MV-4-11 (cell line): Measurements from ENCODE around the gene BUB1B.
A peak's percentile ranks its signal among the peaks of the same experiment; 100 is the strongest.

Source experiments
- DNase-seq: peaks from one replicate; lab custom pipeline; 2025; lab: John Stamatoyannopoulos, UW

The BUB1B gene

GRCh38 chr15:40239693-40240618, 79.1 kb downstream of the BUB1B start:
- no peak for DNase-seq

- DNase-seq: no peak
These were observed 79.9 kb downstream of the BUB1B start for GRCh38 chr15:40240619-40241221.

- no peak for DNase-seq
These were observed 80.7 kb downstream of the BUB1B start for GRCh38 chr15:40241269-40242212.

GRCh38 chr15:40242213-40242599, 81.3 kb downstream of the BUB1B start:
- no peak for DNase-seq

GRCh38 chr15:40242601-40243000, 81.7 kb downstream of the BUB1B start:
- no peak for DNase-seq

DNA sequence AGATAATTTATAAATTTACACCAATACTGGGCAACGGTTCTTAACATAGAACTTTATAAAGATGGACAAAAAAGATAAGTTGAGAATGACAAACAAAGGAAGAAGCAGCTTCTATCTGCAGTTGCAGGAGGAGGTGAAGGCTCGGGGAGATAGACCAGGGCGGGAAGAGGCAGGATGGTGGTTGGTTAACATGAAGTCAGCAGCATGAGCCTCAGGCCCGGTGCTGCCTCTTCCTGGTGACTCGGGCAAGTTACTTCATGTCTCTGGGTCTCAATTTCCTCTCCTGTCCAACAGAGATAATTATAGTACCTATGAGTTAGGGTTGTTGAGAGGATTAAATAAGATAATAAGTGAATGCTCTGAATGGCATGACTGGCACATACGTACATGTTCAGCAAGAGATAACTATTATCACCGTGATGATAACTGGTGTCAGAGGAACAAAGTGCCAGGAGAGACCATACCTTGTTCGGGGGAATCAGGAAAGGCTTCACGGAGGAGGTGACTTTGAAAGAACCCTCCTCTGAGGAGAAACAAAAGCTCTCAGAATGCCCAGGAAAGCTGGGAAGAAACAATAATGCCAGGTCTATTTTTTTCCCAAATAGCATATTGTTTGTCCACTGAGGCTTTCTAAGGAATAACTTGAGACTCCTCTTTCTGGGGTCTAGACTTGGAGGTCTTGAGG, 82.4 kb downstream of the BUB1B start:
- DNase-seq: peak; percentile 15

DNA sequence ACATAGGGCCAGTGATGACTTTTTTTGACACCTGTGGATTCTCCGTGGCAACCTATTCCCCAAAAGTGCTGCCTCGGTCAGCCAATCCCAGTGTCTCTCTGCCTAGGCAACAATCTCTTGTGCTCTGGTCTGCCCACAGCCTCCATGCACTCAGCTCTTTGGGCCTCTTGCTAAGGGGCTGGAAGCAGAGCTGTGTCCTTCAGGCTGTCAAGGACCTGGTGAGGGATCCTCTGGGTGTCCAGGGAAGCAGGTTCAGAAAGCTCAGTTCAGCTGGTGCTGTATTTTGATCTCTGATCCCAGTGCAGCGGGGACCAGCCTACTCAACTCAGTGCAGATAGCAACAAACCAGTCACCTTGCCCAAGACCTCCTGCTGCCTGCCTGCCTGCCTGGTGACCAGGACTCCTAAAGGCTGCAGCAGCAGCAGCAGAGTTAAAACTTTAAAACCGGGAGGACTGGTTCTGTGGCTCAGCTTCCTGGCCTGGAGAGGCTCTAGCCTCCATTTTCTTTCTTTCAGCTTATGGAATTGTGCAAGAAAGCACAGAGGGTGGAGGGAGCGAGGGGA, 84.2 kb downstream of the BUB1B start:
- DNase-seq: peak; percentile 32

DNA sequence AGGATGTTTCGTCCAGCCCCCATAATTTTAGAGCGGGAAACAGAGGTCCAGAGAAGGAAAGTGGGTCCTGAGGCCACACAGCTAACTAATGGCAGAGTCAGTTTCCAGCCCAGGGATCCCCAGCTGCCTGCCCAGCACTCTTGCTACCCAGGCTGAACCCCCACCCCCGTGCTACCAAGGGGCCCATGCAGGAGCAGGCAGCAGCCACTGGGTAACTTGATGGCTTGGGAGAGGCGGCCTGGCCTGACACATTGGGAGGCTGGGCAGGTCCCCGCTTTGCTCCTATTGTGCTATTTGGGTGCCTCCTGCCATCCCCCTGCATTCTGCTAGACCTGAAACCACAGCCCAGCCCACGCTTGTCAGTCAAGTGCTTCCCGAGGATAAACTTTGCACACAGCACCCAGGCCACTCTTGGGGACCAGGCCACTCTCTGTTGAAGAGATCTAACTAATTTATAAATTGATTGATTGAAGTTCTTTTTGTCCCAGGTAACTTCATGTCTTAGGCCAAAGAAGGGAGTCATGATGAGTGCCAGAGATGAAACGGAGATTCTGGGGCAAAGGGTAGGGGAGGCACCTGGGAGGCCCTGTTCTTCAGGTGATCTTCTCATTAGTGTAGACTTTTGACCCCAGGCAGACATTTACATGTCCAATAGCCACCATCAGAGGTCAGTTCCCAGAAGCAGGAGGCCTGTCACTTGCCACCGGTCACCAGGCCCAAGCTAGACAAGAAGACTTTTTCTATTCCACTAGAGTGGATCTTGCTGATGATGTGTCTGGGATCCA, 85.0 kb downstream of the BUB1B start:
- DNase-seq: no peak

DNA sequence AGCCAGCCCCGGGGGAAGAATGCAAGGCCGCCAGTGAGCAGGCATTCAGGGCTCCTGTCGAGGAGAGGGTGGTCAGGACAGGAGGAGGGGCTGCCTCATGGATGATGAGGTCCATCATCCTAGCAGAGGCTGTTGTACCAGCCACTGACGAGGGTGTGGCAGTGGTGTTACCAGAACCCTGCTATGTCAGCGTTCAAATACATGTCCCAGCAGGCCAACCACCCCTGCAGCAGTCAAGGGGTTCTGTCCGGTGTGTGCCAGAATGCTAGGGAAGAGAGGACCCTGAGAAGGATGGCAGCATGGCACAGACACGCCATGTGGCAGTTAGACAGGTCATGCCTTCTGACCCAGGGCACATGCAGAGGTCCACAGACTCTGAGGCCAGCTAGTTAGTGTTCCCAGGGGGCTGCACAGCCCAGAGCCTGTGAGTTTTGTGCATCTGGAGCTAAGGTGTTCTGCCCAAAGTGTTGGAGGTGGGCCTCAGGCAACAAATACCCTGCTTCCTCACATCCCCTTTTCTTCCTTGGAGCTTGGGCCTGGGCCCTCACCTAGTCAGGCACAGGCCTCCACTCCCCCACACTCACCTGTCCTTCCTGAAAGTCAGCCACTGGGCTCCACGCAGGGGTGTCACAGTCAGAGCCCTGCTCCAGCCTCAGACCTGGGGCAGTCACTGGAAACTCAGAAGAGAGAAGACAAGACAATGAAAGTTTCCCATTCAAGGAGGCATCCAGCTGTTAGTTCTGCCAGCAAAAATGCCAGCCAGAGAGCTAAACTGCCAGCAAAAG, 85.8 kb downstream of the BUB1B start:
- no peak for DNase-seq

GRCh38 chr15:40247406-40247971, 86.6 kb downstream of the BUB1B start:
- no peak for DNase-seq

DNA sequence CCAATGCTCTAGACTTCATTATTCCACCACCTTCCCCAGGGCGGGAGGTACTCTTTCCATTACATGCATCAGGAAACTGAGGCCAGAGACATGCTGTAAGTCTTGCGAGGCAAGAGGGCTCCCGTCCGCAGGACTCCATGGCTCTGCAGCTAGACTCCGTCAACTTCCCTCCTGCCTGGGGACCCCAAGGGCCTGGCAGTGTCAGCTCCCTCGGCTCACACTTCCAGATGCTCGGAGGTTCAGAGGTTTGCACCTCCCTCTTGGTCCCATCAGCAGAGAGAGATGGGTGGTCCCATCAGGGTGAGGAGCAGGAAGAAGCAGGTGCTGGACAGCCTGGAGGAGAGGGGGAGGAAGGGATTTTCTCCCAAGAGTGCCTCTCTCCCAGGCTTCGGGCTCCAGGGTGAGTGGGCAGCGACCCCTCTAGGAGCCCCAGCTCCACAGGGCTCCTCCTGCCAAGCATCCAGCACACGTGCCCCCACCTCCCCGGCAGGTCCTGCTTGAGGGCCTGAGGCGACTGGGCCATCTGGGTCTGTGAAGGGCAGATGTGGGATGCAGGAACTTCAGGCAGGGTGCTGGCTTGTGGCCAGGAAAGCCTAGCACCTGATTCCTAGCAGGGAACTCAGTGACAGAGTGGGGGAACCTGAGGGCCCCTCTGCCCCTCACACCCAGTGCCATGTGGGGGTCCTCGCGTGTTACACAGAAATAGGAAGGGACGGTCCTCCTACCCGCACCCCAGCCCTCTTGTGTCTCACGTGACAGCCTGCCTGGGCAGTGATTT, 87.3 kb downstream of the BUB1B start:
- no peak for DNase-seq

- no peak for DNase-seq
These were observed 88.8 kb downstream of the BUB1B start for GRCh38 chr15:40249477-40250303.

GRCh38 chr15:40250304-40250656, 89.4 kb downstream of the BUB1B start:
- no peak for DNase-seq

DNA sequence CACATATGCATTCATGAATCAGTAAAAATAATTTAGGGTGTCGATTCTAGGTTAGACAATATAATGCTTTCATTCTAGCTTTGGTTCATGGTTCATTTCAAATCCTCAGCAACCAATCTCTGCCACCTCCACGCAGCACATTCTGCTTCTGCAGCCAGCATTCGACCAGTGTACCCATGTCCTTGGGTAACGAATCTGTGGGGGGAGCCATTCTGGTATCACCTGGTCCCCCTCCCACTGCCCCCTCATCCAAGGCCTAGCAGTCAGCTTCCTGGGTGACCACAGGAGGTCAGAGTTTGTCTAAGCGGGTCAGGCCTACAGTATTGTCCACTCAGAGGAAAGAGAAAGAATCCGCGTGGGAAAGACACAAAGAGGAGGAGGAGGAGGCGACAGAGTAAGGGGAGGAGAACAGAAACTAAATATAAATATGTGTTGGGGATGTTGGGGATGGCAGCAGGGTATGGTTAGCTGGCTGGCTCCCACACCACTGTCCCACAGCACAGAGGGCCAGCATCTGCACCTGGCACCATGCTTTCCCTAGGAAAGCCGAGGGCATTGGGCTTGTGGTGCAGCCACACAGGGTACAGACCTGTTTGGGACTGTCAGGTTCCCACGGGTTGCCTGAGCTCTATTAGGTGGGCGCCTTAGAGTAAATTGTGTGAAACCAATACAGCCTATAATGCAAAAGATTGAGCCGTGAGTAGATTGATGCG, 90.1 kb downstream of the BUB1B start:
- DNase-seq: peak; percentile 6

DNA sequence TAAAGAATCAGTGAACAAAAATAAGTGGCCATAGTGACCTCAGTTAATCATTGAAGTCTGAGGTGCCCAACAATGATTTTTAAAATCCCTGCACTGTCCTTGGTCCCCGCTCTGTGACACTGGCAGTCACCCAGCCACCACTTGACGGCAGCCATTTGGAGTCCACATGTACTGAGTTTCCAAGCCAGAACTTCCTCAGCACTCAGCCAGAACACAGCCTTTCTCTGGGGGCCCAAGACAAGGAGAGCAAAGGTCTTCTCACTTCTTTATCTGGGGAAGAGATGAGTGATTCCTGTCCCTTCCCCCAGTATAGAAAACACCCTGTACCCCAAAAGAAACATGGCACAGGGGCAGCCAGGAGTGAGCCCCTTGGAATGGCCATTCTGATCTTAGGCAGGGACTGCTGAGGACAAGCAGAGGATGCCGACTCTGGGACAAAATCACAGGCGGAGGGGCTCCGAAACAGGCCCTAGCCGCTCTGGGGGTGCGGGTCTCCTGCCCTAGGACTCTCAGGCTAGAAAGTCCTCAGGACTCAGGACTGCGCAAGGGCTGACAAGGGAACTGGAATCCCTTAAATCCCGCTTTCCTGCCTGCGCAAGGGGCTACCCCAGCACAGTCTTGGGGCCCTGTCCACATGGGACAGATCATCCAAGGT, 90.7 kb downstream of the BUB1B start:
- DNase-seq: no peak

DNA sequence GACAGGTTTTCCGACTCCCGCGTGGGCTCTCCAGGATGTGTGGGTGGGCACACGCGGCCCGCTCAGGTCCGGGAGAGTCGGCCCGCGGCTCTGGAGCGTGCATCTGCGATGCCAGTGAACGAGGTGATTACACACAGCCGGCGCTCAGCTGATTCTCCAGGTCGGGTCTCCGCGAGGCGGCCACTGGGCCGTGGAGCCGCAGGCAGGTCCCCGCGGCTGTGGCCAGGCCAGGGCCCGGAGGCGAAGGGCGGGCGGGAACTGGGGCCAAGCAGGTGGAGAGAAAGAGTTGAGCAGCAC, 91.2 kb downstream of the BUB1B start:
- no peak for DNase-seq
